ENCODE results near the gene ODAM.
A peak's percentile ranks its signal among the peaks of the same experiment; 100 is the strongest.

GRCh38 chr4:70183168-70183939 lies 12.2 kb upstream of the ODAM start:
- no peak for TF ChIP-seq JUND (IDR thresholded peaks at IDR 0.05)
- no peak for TF ChIP-seq SIN3A (IDR thresholded peaks at IDR 0.05; ENCODE audit: low read depth)
- TF ChIP-seq SP1 (IDR thresholded peaks at IDR 0.05; ENCODE audit: low read depth) = no peak
- peak; percentile 78 to 88 (median 87) for TF ChIP-seq CTCF (IDR thresholded peaks at IDR 0.05 in 2 of 3, conservative IDR thresholded peaks at IDR 0.05 in 1 of 3; ENCODE audit: borderline replicate concordance in 1 of 3, insufficient read depth in 1 of 3, low read depth in 2 of 3, low read length in 2 of 3)
- no peak for TF ChIP-seq MAX (IDR thresholded peaks at IDR 0.05)
- TF ChIP-seq EZH2 (IDR thresholded peaks at IDR 0.05) = no peak
- TF ChIP-seq TCF7L2 (IDR thresholded peaks at IDR 0.05; ENCODE audit: borderline replicate concordance, extremely low read depth, insufficient read depth, insufficient read length) = no peak
- no peak for TF ChIP-seq EZH2phosphoT487 (IDR thresholded peaks at IDR 0.05; ENCODE audit: borderline replicate concordance)

Data from HCT116 (cell line).